Transverse colon (tissue), 4 donors: ENCODE results near the gene RBM20.

ENCODE experiments used
- CTCF ChIP-seq, 5 experiments: fragments of 200-600 bp in 3 of 5; fragments of 450-650 bp in 2 of 5; sonication (generic) in 3 of 5; IDR thresholded peaks; 1 replicate in 2 of 5; 2 replicates in 3 of 5; pipeline ENCODE4 v1.5.1; 2016 to 2017; ENCODE audit warnings: antibody characterized with exemption in 5 of 5, inconsistent platforms in 3 of 5, mild to moderate bottlenecking in 2 of 5, moderate library complexity in 1 of 5
- EP300 ChIP-seq: sonication (generic); formaldehyde crosslinking; IDR thresholded peaks from one replicate; pipeline ENCODE4 v1.6.1; 2017; ENCODE audit warnings: antibody characterized with exemption, low read depth
- POLR2AphosphoS5 ChIP-seq, 3 donors: sonication (generic); formaldehyde crosslinking; IDR thresholded peaks; one replicate each; pipeline ENCODE4 v1.6.1; 2016; ENCODE audit warnings: antibody characterized with exemption in 3 of 3

- TF ChIP-seq POLR2AphosphoS5 (IDR thresholded peaks at IDR 0.05) (no peak), EP300 (no peak), CTCF (IDR thresholded peaks at IDR 0.05) (no peak)
These were observed 41.9 kb downstream of the RBM20 start for GRCh38 chr10:110686047-110686446.
